Measurements from ENCODE around the gene KRT9. TPM values are rescaled to one million over a fixed set of nuclear protein-coding genes. Genes with fewer than 3 reads are reported as not detected.
A peak's percentile ranks its signal among the peaks of the same experiment; 100 is the strongest.

Gene KRT9
- total RNA-seq, 2 experiments from 2014 or later = not detected

GRCh38 chr17:41547921-41548843 is 23.7 kb downstream of the KRT9 start:
- H3K27ac Mint-ChIP-seq = no peak overlapping the region
- H3K36me3 Mint-ChIP-seq (ENCODE audit: low read depth) = no peaks in the 10 kb centered on the region
- intact Hi-C loops (cut with micrococcal nuclease) = no loop called here
- peak; percentile 81 for ATAC-seq
- DNase-seq = peak; percentile 90
- POLR2A ChIA-PET = interaction anchor here (1.1 to 3.5 kb wide), 3 partner anchors 11 to 118 kb away, joined by 3 to 16 read pairs (median 4); no protein-coding TSS in a partner anchor
- CTCF ChIA-PET = interaction anchor here (0.6 to 8.2 kb wide), 68 partner anchors 8 to 933 kb away, joined by 3 to 190 read pairs (median 5); partner anchors contain the start of genes JUP, KRT13, KRT14 and KRT19
- H3K4me1 Mint-ChIP-seq (ENCODE audit: low read depth) = peaks cover 20% of the 10 kb centered on the region
- H3K9me3 Mint-ChIP-seq = peaks cover 10% of the 10 kb centered on the region
- no peak overlapping the region for H3K4me3 Mint-ChIP-seq
- peaks cover 2% of the 10 kb centered on the region for H3K27me3 Mint-ChIP-seq
- TF ChIP-seq, protein P1, sequence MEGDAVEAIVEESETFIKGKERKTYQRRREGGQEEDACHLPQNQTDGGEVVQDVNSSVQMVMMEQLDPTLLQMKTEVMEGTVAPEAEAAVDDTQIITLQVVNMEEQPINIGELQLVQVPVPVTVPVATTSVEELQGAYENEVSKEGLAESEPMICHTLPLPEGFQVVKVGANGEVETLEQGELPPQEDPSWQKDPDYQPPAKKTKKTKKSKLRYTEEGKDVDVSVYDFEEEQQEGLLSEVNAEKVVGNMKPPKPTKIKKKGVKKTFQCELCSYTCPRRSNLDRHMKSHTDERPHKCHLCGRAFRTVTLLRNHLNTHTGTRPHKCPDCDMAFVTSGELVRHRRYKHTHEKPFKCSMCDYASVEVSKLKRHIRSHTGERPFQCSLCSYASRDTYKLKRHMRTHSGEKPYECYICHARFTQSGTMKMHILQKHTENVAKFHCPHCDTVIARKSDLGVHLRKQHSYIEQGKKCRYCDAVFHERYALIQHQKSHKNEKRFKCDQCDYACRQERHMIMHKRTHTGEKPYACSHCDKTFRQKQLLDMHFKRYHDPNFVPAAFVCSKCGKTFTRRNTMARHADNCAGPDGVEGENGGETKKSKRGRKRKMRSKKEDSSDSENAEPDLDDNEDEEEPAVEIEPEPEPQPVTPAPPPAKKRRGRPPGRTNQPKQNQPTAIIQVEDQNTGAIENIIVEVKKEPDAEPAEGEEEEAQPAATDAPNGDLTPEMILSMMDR (IDR thresholded peaks at IDR 0.05) = no peak

DNA sequence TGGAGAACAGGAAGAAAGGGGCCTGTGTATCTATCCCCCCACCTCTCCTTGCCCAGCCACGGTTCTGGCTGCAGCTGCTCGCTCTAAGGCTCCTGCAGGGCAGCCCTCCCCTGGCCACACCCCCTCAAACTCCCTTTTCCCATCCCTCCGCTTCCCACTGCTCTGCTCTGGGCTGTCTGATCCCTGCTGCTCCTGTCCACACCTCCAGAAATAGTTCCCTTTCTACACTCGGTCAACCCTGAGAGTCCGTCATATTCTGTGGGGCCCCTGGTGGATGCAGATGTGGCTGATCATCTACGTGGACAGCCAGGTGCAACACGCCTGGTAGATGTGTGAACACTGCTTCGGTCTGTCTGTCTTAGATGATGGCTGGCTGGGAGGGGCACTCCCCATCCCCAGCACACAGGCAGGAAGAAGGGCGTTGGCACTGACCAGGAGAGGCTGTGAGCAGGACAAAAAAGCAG is 24.4 kb downstream of the KRT9 start:
- TF ChIP-seq, protein P1 (IDR thresholded peaks at IDR 0.05) = no peak
- no peak overlapping the region for H3K27ac Mint-ChIP-seq
- DNase-seq (no peak), ATAC-seq (no peak)
- H3K4me3 Mint-ChIP-seq = no peak overlapping the region
- POLR2A ChIA-PET = interaction anchor here (1.4 to 3.5 kb wide), 2 partner anchors 101 to 119 kb away, joined by 3 to 16 read pairs; no protein-coding TSS in a partner anchor
- peaks cover 10% of the 10 kb centered on the region for H3K9me3 Mint-ChIP-seq
- H3K4me1 Mint-ChIP-seq (ENCODE audit: low read depth) = peaks cover 20% of the 10 kb centered on the region
- intact Hi-C loops (cut with micrococcal nuclease) = no loop called here
- H3K27me3 Mint-ChIP-seq = peaks cover 2% of the 10 kb centered on the region
- H3K36me3 Mint-ChIP-seq (ENCODE audit: low read depth) = no peaks in the 10 kb centered on the region
- CTCF ChIA-PET = interaction anchor here (1.5 to 8.2 kb wide), 14 partner anchors 12 to 637 kb away, joined by 4 to 190 read pairs (median 15); partner anchors contain the start of genes KRT14 and KRT9

GRCh38 chr17:41546819-41547218 is 25.0 kb downstream of the KRT9 start:
- TF ChIP-seq, protein P1 (IDR thresholded peaks at IDR 0.05) = no peak
- CTCF ChIA-PET = interaction anchor here (2.6 to 8.2 kb wide), 3 partner anchors 26 to 117 kb away, joined by 12 to 190 read pairs (median 156); partner anchors contain the start of gene KRT9
- intact Hi-C loops (cut with micrococcal nuclease) = no loop called here
- Mint-ChIP-seq H3K27ac (no peak overlapping the region), H3K9me3 (peaks cover 10% of the 10 kb centered on the region), H3K27me3 (peaks cover 2% of the 10 kb centered on the region), H3K4me3 (no peak overlapping the region), H3K4me1 (ENCODE audit: low read depth) (peaks cover 20% of the 10 kb centered on the region), H3K36me3 (ENCODE audit: low read depth) (no peaks in the 10 kb centered on the region)
- no peak for DNase-seq
- ATAC-seq = no peak
- POLR2A ChIA-PET = no interaction called here

DNA sequence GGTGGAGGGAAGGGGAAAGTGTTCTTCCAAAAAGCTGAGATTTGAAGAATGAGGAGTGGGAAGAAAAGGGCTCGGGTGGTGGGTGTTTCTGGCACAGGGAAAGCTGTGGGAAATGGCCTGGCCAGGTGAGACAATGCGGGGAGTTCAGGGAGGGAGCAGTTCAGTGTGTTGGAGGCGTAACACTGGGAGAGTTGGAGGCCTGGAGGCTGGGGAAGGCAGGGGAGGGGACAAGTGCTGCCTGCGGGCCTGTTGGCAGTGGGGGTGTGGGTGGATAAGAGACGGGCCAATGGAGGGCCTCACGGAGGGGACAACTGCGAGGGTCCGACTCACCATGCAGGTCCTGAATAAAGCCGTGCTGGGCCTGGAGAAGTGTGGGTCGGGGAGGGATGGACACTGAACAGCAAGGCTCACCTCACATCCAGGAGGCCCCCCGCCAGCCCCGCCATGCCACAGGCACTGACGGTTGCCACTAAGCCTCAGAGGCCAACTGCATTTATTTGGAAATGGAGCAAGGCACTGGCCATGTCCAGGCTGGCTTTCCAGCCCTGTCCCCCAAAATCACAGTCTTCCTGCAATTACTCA is 25.9 kb downstream of the KRT9 start:
- Mint-ChIP-seq H3K9me3 (peaks cover 10% of the 10 kb centered on the region), H3K4me1 (ENCODE audit: low read depth) (peaks cover 20% of the 10 kb centered on the region), H3K36me3 (ENCODE audit: low read depth) (no peaks in the 10 kb centered on the region), H3K4me3 (no peak overlapping the region), H3K27ac (no peak overlapping the region), H3K27me3 (peaks cover 2% of the 10 kb centered on the region)
- ChIA-PET CTCF (interaction anchor here (3.5 to 8.2 kb wide), 2 partner anchors 117 to 118 kb away, joined by 14 to 190 read pairs; no protein-coding TSS in a partner anchor), POLR2A (no interaction called here)
- ATAC-seq = no peak
- intact Hi-C loops (cut with micrococcal nuclease) = no loop called here
- TF ChIP-seq, protein P1 (IDR thresholded peaks at IDR 0.05) = no peak
- DNase-seq = no peak
